Activated CD8-positive, alpha-beta memory T cell treated with anti-CD3 and anti-CD28 coated beads for 4 hours (primary cell): ENCODE measurements around the gene P4HTM.

Experiments
- DNase-seq, 2 donors: peaks; one replicate each; pipeline ENCODE4 v3.0.0-alpha.2; 2020; ENCODE audit warnings: low read depth in 2 of 2

Gene P4HTM

DNA sequence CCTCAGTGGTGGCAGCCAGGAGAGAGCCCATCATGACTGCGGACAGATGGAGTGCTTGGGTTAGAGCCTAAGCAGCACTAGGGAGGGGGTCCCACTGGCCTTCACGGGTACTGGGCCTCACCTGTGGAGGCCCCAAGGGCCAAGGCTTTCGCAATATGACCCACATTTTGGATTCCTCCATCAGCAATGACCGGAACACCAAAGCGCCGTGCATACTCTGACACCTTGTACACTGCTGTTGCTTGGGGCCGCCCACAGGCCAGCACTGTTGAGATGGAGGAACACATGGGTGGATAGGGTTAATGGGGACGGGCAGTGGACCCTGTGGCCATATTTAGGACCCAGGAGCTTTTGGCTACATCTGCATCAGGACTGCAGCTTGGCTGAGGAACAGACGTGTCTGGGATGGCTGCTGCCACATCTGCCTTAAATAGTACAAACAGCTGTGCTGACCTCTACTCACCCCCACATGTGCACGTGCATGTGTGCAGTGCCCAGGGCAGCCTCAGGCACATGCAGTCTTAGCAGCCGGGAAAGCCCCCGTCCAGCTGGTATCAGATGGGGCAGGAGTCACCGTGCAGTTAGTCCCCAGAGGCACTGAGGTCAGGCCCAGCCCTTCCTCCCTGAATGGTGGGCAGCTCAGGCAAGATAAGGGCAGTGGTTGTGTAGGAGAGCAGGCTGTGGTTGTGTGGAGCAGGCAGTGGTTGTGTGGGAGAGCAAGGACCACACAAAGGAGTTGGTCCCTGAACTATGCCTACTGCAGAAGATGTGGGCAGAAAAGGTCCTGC lies 35.2 kb downstream of the P4HTM start:
- DNase-seq = no peak

- DNase-seq = no peak
Observed at GRCh38 chr3:49025793-49026520, 35.9 kb downstream of the P4HTM start.

GRCh38 chr3:49026536-49026935 lies 36.5 kb downstream of the P4HTM start:
- DNase-seq = no peak

DNA sequence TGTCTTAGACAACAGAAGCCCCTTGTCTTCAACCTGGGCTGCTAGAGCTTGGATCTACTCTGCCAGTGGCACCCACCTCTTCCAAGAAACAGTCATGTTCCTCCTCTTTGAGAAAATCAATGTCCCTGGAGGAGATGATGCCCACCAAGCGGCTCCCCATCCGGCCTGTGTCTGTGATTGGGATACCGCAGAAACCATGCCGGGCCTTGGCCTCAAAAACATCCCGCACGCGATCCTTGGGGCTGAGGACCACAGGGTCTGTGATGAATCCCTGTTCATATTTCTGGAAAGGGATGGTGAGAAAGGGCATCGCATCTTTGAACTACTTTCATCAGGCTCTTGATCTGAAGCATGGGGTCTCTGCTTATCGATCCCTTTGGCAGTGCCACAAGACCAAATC lies 37.6 kb downstream of the P4HTM start:
- DNase-seq = no peak

GRCh38 chr3:49028298-49028672 lies 38.2 kb downstream of the P4HTM start:
- DNase-seq = no peak

DNA sequence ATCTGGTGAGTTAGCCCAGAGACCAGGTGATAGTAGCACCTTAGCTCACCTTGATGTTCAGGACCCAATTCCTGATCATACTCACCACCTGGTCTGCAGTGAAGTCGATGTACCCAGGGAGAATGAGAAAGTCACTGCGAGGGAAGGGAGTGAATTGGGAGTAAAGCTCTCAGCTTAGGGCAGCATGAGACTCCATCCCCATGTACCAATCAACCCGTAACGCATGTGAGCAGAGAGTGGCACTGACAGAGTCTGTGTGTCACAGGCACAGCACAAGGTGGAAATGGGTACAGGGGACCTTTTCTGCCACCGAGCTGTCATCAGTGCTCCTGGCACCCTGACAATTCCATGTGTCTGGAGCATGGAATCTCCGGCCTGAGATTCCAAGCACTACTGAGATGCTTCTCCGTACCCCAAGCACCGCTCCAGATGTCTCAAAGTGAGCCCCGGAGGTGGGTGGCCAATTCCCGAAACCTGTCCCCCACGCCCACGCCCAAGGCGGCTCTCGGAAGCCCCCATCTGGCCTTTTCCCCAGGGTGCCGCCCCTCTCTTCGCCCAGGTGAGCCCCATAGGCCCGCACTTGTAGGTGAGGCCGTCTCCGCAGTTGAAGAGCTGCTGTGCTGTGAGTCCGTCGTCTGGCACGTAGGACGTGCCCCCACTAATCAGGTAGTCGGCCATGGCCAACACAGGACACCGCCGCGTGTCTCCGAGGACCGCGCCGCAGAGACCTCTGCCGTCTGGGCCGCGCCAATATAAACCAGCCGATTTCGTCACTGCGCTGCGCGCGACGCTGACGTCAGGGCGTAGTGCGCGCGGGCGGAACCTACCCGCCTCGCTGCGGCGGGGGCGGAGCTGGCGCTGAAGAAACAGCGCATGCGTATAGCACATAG lies 38.9 kb downstream of the P4HTM start, which contains the start of gene IMPDH2:
TSS of gene IMPDH2 (minus strand) at position 726 of the 890 bp plus-strand sequence. CDS start at position 678, 48 bp downstream.
- DNase-seq = peak; percentile 84 to 87

GRCh38 chr3:49029563-49029884 lies 39.5 kb downstream of the P4HTM start:
- DNase-seq = no peak

DNA sequence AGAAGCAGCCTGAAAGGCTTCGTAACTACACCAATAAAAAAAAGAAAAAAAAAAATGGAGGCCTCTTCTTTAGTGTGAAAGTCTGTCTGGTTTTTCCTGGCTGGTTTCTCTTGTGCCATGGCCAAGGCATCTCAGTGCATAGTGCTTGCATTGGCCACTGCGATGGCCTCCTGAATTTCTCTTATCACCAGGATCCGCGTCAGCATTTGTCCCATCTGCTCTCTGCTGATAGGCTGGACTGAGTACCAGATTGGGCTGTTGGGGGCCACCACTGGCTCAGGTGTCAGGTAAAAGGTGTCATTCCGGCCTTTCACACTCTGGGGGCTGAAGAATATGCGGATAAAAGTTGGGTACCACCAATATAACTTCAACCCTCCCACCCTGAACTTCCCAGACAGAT lies 40.3 kb downstream of the P4HTM start:
- DNase-seq = no peak

GRCh38 chr3:49032646-49033304 lies 42.7 kb downstream of the P4HTM start:
- DNase-seq = no peak

DNA sequence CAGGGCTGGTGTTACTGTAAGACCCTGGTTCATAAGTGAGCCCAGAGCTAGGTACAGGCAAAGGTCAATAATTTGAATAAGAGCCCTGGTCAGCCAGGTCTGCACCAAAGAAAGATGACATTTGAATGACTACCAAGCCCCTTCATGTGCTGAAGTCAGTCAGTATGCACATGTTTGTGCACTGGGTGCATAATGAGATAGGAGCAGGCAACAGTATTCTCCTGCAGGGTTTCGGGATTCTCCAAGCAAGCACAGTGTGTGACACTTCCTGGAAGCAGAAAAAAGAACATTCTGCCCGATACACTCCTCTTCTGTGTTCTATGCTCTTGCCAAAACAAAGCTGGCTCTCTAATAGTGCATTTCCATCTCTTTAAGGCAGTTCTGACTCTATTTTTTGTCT lies 44.6 kb downstream of the P4HTM start:
- DNase-seq = no peak

DNA sequence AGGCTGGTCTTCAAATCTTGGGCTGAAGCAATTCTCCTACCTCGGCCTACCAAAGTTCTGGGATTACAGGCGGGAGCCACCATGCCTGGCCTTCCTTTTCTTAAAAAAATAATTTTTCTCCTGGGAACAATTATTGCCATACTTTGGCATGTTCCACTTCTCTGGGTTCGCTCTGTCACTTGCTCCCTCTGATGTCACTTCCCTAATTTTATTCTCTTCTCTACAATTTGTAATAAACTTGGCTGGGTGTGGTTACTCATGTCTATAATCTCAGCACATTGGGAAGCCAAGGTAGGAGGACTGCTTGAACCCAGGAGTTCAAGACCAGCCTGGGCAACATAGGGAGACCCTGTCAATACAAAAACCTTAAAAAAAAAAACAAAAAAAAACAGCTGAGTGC lies 45.2 kb downstream of the P4HTM start:
- DNase-seq = no peak

- DNase-seq = no peak
Observed at GRCh38 chr3:49053543-49053942, 63.5 kb downstream of the P4HTM start.

GRCh38 chr3:49054344-49054862 lies 64.4 kb downstream of the P4HTM start:
- no peak for DNase-seq
